Loucy (cell line): ENCODE data around the gene ADRA1B.

Source experiments
- EZH2phosphoT487 ChIP-seq: fragments of 200-600 bp; IDR thresholded peaks from 2 replicates; pipeline ENCODE4 v1.6.1; 2018; ENCODE audit warnings: antibody characterized with exemption, mild to moderate bottlenecking, moderate library complexity, borderline replicate concordance
- TF ChIP-seq, protein P1 (sequence below): fragments of 200-600 bp; sonication (generic); conservative IDR thresholded peaks from 2 replicates; pipeline ENCODE4 v1.5.1; 2014; ENCODE audit warnings: mild to moderate bottlenecking, antibody characterized with exemption, low read length

DNA sequence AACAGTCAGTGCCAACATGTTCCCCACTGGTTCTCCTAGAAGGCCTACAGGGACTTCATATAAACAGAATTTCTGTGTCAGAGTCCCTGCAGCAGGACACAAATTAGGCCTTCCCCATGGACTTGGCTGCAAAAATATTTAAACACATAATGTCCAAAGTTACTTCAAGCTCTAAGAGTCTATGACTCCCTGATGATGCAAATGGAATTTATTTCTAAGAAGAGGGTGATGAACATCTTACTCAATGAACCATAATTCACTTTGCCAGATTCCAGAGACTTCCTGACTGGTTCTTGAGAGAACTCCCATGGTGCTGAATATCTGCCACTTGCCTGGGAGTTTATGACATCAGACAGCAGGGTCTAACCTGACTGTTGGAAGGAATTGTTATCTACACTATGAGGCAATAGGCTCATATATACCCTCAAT, 32.7 kb upstream of the ADRA1B start:
- TF ChIP-seq, protein P1, sequence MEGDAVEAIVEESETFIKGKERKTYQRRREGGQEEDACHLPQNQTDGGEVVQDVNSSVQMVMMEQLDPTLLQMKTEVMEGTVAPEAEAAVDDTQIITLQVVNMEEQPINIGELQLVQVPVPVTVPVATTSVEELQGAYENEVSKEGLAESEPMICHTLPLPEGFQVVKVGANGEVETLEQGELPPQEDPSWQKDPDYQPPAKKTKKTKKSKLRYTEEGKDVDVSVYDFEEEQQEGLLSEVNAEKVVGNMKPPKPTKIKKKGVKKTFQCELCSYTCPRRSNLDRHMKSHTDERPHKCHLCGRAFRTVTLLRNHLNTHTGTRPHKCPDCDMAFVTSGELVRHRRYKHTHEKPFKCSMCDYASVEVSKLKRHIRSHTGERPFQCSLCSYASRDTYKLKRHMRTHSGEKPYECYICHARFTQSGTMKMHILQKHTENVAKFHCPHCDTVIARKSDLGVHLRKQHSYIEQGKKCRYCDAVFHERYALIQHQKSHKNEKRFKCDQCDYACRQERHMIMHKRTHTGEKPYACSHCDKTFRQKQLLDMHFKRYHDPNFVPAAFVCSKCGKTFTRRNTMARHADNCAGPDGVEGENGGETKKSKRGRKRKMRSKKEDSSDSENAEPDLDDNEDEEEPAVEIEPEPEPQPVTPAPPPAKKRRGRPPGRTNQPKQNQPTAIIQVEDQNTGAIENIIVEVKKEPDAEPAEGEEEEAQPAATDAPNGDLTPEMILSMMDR: no peak
- TF ChIP-seq EZH2phosphoT487: no peak
